Hematopoietic multipotent progenitor cell (in vitro differentiated cells): Measurements from ENCODE around the gene GRIA1. TPM values are rescaled to one million over a fixed set of nuclear protein-coding genes. Genes with fewer than 3 reads are reported as not detected.
"Not testable (repeated sequence)": the region's sequence is repeated elsewhere in the genome, so short reads cannot be mapped to it uniquely, and the experiment has no call there.

Source experiments
- DNase-seq, 3 donors: peaks; one replicate each; pipeline ENCODE4 v3.0.0-alpha.2; 2011 to 2015; ENCODE audit warnings: low read depth in 2 of 3, low spot score in 2 of 3
- small RNA-seq: library from RNA; depleted of rRNA; stranded (forward); fragments of <200 nt; gene quantifications from one replicate; pipeline ENCODE3, GENCODE V24; 2012
- total RNA-seq: library from RNA; depleted of rRNA; stranded (reverse); fragments of >200 nt; gene quantifications from one replicate; pipeline ENCODE4 v1.2.3, GENCODE V29; 2012

GRIA1 gene
- total RNA-seq, 1 donor, result not detected

DNA sequence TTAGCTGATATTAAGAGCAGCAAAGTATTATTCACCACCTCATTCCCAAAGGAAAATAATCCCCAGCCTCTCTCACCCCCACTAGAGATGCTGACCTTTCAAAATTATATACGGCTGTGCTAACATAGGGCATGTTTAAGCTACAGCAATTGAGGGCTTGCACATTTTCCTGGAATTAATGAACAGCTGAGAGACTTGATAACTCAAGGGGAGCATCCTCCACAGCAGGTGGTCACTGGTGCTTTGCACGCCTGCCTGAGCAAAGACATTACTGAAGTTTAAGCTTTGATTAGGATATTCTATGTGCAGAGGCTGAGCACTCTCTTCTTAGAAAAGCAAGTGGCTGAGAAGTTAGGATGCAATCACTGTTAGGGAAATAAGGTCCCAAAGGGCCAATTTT lies 317.3 kb downstream of the GRIA1 start:
- DNase-seq, result no peak

DNA sequence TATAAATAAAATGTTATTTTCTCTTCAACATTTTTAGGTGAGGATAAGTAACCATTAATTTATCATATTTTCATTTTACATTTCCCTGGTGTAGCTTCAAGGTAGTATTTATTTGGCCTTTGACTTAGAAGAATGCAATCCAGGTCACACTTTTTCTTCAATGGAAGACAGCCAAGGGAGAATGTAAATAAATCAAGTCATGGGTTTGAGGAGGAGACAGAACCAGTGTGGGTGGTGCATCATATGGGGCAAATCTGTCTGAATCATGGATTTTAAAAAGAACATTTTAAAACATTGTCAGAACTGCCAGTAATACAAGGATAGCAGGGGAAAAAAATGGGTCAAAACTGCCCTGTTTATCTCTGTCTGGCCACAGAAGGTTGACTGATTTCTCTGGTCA lies 318.7 kb downstream of the GRIA1 start:
- no peak for DNase-seq

GRCh38 chr5:153813901-153814300 lies 323.4 kb downstream of the GRIA1 start:
- DNase-seq, result no peak

GRCh38 chr5:153816870-153817269 lies 326.4 kb downstream of the GRIA1 start:
- no peak for DNase-seq

DNA sequence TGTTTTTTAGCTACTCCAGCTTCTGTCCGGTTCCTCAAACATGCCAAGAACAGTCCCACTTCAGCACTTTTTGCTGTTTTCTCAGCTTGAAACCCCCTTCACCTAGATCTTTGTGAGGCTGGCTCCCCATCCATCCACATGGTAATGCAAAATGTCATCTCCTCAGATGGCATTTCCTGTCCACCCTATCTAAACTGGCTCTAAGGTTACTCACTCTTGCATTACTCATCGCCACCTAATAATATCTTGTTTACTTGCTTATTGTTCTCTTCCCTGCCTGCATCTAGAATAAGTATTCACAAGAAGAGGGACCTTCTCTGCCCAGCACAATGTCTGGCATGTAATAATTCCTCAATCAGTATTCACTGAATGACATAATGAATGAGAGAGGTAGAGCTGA lies 328.2 kb downstream of the GRIA1 start:
- no peak for DNase-seq

- DNase-seq, result no peak
Measured at GRCh38 chr5:153823036-153823435, 332.6 kb downstream of the GRIA1 start.

DNA sequence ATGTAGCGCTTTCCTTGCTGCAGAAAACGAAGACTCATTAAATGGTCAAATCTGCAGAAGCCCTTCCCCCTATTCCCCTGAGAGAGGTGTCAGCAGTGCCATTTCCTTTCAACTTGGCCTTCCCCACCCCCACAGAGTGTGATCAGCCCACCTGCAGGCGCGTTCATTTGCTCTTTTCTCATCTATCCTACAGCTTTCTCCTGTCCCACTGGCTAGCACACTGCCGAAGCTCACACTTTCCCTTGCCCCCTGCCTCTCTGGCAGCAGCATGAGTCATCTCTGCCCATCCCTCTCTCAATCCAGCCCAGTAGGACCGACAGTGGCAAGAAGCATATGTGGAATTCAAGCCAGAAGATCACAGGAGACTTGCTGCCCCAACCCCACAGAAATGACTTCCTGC lies 334.4 kb downstream of the GRIA1 start:
- no peak for DNase-seq

DNA sequence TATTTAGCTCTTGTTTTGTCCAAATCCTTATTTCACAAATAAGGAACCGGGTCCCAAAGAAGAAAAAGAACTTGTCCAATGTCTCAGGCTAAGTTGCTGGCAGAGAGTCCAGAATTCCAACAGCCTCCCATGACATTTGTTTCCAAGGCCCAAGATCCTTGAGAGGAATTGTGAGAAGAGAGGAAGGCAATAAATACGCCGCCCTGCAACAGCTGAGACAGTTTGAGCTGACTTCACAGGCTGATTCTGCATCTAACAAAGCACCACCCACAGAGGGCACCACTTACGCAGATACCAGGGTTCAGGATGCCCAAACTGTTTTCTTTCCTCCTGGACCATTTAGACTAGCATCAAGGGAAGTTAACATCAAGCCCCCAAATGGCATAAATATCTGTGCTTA lies 336.9 kb downstream of the GRIA1 start:
- no peak for DNase-seq

- DNase-seq, result no peak
Measured at GRCh38 chr5:153829510-153830065, 339.1 kb downstream of the GRIA1 start.

- DNase-seq, result no peak
Measured at GRCh38 chr5:153831973-153832372, 341.5 kb downstream of the GRIA1 start.

GRCh38 chr5:153835891-153836515 lies 345.5 kb downstream of the GRIA1 start:
- no peak for DNase-seq

- DNase-seq, result not testable (repeated sequence)
Measured at GRCh38 chr5:153849303-153850113, 359.0 kb downstream of the GRIA1 start.

DNA sequence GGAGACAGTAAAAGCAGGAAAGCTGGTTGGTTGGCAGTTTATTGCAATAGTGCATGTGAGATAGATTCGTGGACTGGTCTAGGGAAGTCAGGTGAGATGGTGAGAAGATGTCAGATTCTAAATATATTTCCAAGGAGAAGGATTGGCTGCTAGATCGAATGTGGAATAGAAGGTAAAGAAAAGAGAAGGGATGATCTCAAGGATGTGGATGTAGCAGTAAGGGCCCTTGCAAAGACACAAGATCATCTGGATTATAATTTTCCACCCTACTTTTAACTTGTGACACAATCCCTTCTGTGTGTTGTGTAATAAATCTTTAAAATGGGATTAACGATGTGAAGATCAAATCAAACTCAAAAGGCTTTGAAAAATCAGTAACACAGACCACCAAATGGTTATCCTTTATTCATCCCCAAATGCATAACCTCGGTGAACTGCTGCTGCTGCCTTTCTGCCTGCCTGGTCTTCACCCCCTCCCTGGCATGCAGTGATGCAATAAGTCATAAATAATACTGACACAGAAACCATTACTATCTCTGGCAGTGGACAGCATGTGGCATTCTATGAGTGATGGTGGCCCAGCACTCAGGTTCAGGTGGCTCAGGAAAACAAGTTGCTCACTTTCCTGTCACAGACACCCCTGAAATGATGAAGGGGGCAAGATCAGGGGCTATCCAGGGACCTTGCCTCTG lies 369.9 kb downstream of the GRIA1 start:
- no peak for DNase-seq

DNA sequence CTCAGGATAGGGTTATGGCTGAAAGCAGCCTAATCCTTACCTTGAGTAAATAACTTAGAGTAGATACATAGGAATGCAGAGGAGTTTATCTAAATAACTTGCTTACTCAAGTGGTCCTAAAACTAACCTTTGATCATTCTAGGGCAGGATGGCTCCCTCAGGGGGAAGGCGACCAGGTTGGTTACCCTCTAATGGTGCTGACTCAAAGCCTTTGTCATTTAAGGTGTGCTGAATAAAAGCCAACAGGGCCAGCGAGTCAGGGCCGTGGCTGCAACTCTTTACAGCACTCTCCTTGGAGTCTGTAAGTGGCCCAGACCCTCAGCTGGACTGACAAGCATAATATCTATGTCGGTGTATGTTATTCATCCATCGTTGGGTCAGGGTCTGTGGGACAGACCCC lies 372.4 kb downstream of the GRIA1 start:
- not testable (repeated sequence) for DNase-seq

Small RNAs within 50 kb of the gene (small RNA-seq; reads per million reads assigned to genes)
- gene RN7SL177P, result not detected
